Ramos (cell line): ENCODE measurements around the gene UBTF.
"Not testable (repeated sequence)": the region's sequence is repeated elsewhere in the genome, so short reads cannot be mapped to it uniquely, and the experiment has no call there.

Experiments
- in situ Hi-C: fragments of 300-500 bp; cut with MboI; formaldehyde crosslinking; loops from one replicate; pipeline ENCODE4 v1.14.3; 2022; ENCODE audit warnings: low sequenced_read_pairs; ENCODE audit not compliant: unreplicated experiment

The UBTF gene

GRCh38 chr17:44247876-44248736 is 28.6 kb upstream of the UBTF start:
- in situ Hi-C loops, result no loop called here

- in situ Hi-C loops, result no loop called here
Measured at GRCh38 chr17:44247440-44247841, 28.0 kb upstream of the UBTF start.

- in situ Hi-C loops, result no loop called here
Measured at GRCh38 chr17:44241106-44241624, 21.7 kb upstream of the UBTF start.

GRCh38 chr17:44237886-44238285 is 18.4 kb upstream of the UBTF start:
- in situ Hi-C loops, result not testable (repeated sequence)

GRCh38 chr17:44236444-44236991 is 17.0 kb upstream of the UBTF start:
- in situ Hi-C loops, result no loop called here

- in situ Hi-C loops, result no loop called here
Measured at GRCh38 chr17:44235583-44235936, 16.1 kb upstream of the UBTF start.

- in situ Hi-C loops, result no loop called here
Measured at GRCh38 chr17:44233582-44233981, 14.1 kb upstream of the UBTF start.

- in situ Hi-C loops, result no loop called here
Measured at GRCh38 chr17:44232061-44232460, 12.6 kb upstream of the UBTF start.

GRCh38 chr17:44230140-44230539 is 10.7 kb upstream of the UBTF start:
- in situ Hi-C loops, result no loop called here

- in situ Hi-C loops, result no loop called here
Measured at GRCh38 chr17:44229090-44229489, 9.6 kb upstream of the UBTF start.

- in situ Hi-C loops, result no loop called here
Measured at GRCh38 chr17:44223541-44224071, 4.1 kb upstream of the UBTF start.

GRCh38 chr17:44222112-44222869 is 2.8 kb upstream of the UBTF start:
- in situ Hi-C loops, result no loop called here

- in situ Hi-C loops, result no loop called here
Measured at GRCh38 chr17:44221862-44222111, 2.3 kb upstream of the UBTF start.

GRCh38 chr17:44221084-44221861 is 1.8 kb upstream of the UBTF start:
- in situ Hi-C loops, result no loop called here

- in situ Hi-C loops, result no loop called here
Measured at GRCh38 chr17:44220213-44221083, 973 bp upstream of the UBTF start.

- in situ Hi-C loops, result no loop called here
Measured at GRCh38 chr17:44219108-44219615, 313 bp downstream of the UBTF start.

- in situ Hi-C loops, result no loop called here
Measured at GRCh38 chr17:44218344-44219107, 949 bp downstream of the UBTF start.

- in situ Hi-C loops, result no loop called here
Measured at GRCh38 chr17:44217738-44218343, 1.6 kb downstream of the UBTF start.
